ENCODE results near the gene HSPA5.

The HSPA5 gene

GRCh38 chr9:125254231-125254630 lies 13.1 kb upstream of the HSPA5 start (continued):
- TF ChIP-seq ZSCAN16 (tag by site-specific recombination; IDR thresholded peaks at IDR 0.05): no peak

GRCh38 chr9:125246261-125246667 lies 5.1 kb upstream of the HSPA5 start:
- Histone ChIP-seq H3K27ac (ENCODE audit: extremely low read depth, low read depth, low read length) (no peak overlapping the region), H3K4me3 (ENCODE audit: low read depth, low read length) (no peak overlapping the region), H3K36me3 (ENCODE audit: control insufficient read depth in 2 of 2, insufficient read depth in 1 of 2, low read length in 2 of 2) (no peaks in the 10 kb centered on the region), H3K9me3 (ENCODE audit: control insufficient read depth, insufficient read depth, low read depth, low read length) (no peaks in the 10 kb centered on the region), H3K4me1 (ENCODE audit: control insufficient read depth, insufficient read depth, low read length) (no peaks in the 10 kb centered on the region)
- CTCF ChIA-PET: no interaction called here
- POLR2A ChIA-PET: no interaction called here
- TF ChIP-seq ZNF24 (tag by site-specific recombination; IDR thresholded peaks at IDR 0.05) (no peak), CTCF (tag by site-specific recombination; IDR thresholded peaks at IDR 0.05) (no peak)

GRCh38 chr9:125243792-125244260 lies 2.7 kb upstream of the HSPA5 start:
- POLR2A ChIA-PET: interaction anchor here (1.4 to 3.8 kb wide), 4 partner anchors 9 to 18 kb away, joined by 4 to 62 read pairs (median 34); partner anchors contain the start of gene GAPVD1
- Histone ChIP-seq H3K4me1 (ENCODE audit: control insufficient read depth, insufficient read depth, low read length) (no peaks in the 10 kb centered on the region), H3K36me3 (ENCODE audit: control insufficient read depth in 2 of 2, insufficient read depth in 1 of 2, low read length in 2 of 2) (peaks cover 4 to 20% of the 10 kb centered on the region in 2 experiments; a peak in 2 of 3 replicates), H3K27ac (ENCODE audit: extremely low read depth, low read depth, low read length) (no peak overlapping the region), H3K9me3 (ENCODE audit: control insufficient read depth, insufficient read depth, low read depth, low read length) (no peaks in the 10 kb centered on the region), H3K4me3 (ENCODE audit: low read depth, low read length) (no peak overlapping the region)
- CTCF ChIA-PET: interaction anchor here (0.5 to 2.9 kb wide), 3 partner anchors 11 to 388 kb away, joined by 3 to 14 read pairs (median 3); no protein-coding TSS in a partner anchor
- no peak for TF ChIP-seq ZNF626 (tag by site-specific recombination; IDR thresholded peaks at IDR 0.05)
- no peak for TF ChIP-seq ZNF692 (tag by site-specific recombination; IDR thresholded peaks at IDR 0.05)
- no peak for TF ChIP-seq ZNF146 (tag by site-specific recombination; IDR thresholded peaks at IDR 0.05)
- TF ChIP-seq ZFP3 (tag by site-specific recombination; IDR thresholded peaks at IDR 0.05; ENCODE audit: low read depth): no peak
- no peak for TF ChIP-seq ZNF670 (tag by site-specific recombination; IDR thresholded peaks at IDR 0.05; ENCODE audit: low read depth)
- TF ChIP-seq ZNF560 (tag by site-specific recombination; IDR thresholded peaks at IDR 0.05; ENCODE audit: borderline replicate concordance): no peak
- no peak for TF ChIP-seq SCRT2 (tag by site-specific recombination; IDR thresholded peaks at IDR 0.05)
- no peak for TF ChIP-seq ZNF391 (tag by site-specific recombination; IDR thresholded peaks at IDR 0.05; ENCODE audit: borderline replicate concordance, low read depth)
- no peak for TF ChIP-seq PRDM6 (tag by site-specific recombination; IDR thresholded peaks at IDR 0.05)
- TF ChIP-seq ZNF114 (tag by site-specific recombination; IDR thresholded peaks at IDR 0.05): no peak
- no peak for TF ChIP-seq BCL6B (tag by site-specific recombination; IDR thresholded peaks at IDR 0.05)
- no peak for TF ChIP-seq GLIS2 (tag by site-specific recombination; IDR thresholded peaks at IDR 0.05)

Data from HEK293 (cell line).